RKO (cell line): Measurements from ENCODE around the gene FGD3.
"Not testable (repeated sequence)": the region's sequence is repeated elsewhere in the genome, so short reads cannot be mapped to it uniquely, and the experiment has no call there.

ENCODE experiments used
- DNase-seq: peaks from one replicate; pipeline ENCODE4 v3.0.0-alpha.2; 2016; ENCODE audit warnings: low spot score

Gene FGD3, protein sequence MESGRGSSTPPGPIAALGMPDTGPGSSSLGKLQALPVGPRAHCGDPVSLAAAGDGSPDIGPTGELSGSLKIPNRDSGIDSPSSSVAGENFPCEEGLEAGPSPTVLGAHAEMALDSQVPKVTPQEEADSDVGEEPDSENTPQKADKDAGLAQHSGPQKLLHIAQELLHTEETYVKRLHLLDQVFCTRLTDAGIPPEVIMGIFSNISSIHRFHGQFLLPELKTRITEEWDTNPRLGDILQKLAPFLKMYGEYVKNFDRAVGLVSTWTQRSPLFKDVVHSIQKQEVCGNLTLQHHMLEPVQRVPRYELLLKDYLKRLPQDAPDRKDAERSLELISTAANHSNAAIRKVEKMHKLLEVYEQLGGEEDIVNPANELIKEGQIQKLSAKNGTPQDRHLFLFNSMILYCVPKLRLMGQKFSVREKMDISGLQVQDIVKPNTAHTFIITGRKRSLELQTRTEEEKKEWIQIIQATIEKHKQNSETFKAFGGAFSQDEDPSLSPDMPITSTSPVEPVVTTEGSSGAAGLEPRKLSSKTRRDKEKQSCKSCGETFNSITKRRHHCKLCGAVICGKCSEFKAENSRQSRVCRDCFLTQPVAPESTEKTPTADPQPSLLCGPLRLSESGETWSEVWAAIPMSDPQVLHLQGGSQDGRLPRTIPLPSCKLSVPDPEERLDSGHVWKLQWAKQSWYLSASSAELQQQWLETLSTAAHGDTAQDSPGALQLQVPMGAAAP

GRCh38 chr9:92947268-92948037 lies at the start of gene FGD3:
Gene FGD3, plus strand, starts transcription at chr9:92947523. Its CDS starts 28,734 bp downstream, at chr9:92976257.
- DNase-seq, result no peak

DNA sequence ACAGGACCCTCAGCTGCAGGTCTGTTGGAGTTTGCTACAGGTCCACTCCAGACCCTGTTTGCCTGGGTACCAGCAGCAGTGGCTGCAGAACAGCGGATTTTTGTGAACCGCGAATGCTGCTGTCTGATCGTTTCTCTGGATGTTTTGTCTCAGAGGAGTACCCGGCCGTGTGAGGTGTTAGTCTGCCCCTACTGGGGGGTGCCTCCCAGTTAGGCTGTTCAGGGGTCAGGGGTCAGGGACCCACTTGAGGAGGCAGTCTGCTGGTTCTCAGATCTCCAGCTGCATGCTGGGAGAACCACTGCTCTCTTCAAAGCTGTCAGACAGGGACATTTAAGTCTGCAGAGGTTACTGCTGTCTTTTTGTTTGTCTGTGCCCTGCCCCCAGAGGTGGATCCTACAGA lies 42.2 kb upstream of the FGD3 start:
- not testable (repeated sequence) for DNase-seq

GRCh38 chr9:92911511-92912475 lies 35.5 kb upstream of the FGD3 start:
- DNase-seq, result no peak

GRCh38 chr9:92917176-92917800 lies 30.0 kb upstream of the FGD3 start:
- DNase-seq, result no peak

DNA sequence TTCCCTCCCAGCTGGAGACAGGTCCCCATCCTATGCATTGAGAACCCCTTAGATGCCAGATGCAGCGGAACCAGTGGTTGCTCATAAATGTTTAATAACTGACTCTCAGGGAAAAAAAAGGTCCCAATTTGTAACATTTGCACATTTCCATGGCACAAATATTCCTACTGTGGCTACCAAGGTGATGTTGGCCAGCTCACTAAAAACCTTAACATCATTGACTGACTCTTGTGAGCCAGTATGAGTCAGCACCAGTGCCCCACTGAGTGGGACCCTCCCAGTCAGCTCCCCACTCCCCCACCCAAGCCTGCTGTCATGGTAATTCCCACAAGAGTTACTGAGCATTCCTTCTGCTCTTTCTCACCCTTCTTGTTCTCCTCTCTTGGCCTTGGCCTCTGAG lies 26.9 kb upstream of the FGD3 start:
- DNase-seq, result no peak

GRCh38 chr9:92931606-92932005 lies 15.7 kb upstream of the FGD3 start:
- DNase-seq, result no peak

DNA sequence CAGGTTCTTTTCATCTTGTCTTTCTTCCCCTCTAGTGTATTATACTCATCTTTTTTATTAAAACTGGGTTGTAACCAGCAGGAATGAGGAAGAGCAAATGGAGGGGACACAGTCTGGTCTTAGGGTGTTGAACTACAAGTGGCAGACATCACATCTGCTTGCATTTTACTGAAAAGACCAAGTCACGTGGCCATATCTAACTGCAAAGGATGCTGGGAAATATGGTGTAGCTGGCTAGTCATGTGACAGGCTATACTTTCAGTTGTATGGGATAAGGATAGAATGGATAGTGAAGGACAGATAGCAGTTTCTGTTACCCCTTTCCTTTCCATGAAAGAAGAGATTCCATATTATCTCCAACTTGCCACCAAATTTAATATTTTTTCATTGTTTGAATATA lies 13.0 kb upstream of the FGD3 start:
- peak; percentile 21 for DNase-seq

- no peak for DNase-seq
Measured at GRCh38 chr9:92938025-92938424, 9.3 kb upstream of the FGD3 start.

DNA sequence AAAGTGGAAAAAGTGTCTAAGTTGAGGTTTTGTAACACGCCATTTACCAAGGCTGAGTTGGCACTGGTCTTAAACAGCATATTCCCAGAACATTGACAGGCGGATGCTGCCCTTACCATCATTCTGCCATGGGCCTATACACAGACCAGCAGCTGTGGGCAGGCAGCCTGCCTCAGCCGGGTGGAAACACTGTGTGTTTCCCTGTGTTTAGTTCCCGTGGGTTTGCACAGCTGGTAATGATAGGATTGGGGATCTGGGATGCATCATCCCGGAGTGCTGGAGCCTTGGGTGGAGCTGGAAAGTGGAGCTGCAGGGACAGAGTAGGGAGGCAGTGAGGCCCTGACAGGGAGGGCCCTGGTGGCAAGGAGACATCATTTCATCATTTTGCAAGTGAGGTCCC lies 5.5 kb upstream of the FGD3 start:
- DNase-seq, result no peak

GRCh38 chr9:92942688-92943616 lies 4.4 kb upstream of the FGD3 start:
- no peak for DNase-seq

- DNase-seq, result no peak
Measured at GRCh38 chr9:92944921-92945320, 2.4 kb upstream of the FGD3 start.

DNA sequence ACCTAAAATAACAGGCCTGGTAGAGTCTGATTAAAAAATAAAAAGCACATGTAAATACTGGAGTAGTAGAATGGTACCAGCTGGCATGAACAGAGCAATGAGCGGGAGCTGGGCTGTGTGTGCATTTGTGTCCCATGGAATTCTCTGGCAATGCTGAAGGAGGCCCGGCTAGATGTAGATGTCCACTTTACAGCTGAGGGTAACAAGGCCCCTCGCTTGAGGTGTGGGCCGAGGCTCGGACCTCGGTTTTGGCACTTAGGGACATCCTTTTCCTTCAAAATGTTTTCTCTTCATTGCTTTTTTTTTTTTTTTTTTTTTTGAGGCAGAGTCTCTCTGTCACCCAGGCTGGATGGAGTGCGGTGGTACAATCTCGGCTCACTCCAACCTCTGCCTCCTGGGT lies 1.5 kb upstream of the FGD3 start:
- DNase-seq, result no peak

DNA sequence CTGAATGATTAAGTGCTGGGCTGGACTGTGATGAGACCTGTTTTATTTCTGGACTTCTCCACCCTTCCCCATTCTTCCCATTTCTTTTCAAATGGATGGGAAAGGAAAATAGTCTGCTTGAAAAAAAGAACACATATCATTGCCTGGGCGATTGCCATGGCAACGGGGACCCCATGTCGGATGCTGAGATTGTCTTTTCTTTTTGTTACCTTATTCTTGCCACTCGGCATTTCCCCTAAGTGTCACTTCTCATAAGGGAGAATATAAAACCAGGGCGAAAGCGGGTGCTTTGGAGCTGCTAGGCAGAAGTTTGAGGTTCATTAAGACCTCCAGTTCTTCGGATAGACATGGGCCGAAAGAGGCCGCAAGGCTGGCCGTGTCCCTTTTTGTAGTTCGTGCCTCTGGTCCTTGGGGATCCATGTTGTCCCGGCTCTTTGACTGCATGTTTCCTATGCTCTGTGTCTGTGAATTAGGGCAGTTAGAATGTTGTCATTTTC lies 763 bp downstream of the FGD3 start:
- no peak for DNase-seq

GRCh38 chr9:92948632-92949031 lies 1.3 kb downstream of the FGD3 start:
- no peak for DNase-seq

DNA sequence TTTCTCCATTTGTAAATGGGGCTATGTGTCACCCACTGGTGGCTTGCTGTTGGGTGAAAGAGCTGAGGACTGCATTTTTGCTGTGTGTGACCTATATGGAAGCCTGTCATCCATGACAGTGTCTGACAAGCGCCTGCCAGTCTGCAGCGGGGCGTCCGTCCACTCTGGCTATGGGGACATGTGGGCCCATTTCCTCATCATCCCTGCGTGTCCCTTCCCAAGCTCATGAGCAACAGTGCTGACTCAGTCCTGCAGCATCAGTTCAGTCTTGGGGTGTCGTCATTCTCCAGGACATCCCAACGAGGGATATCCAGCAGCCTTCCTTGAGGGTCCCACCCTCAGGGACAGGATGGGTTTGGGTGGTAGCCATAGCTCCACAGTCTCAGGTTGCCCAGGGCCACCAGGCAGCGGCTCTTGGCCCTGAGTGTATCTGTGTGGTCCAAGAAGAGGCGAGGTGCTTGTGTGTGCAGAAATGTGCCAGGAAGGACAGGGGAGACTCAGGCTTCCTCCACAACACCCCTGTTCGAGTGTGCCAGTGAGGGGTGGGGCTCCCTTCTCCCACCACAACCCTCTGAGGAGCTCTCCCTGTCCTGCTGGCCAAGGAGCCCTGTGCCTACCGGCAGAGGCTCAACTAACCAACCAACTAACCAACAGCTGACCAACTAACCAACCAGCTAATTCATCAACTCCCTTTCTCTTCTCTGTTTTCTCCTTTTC lies 2.1 kb downstream of the FGD3 start:
- peak; percentile 49 for DNase-seq

GRCh38 chr9:92950359-92950955 lies 3.1 kb downstream of the FGD3 start:
- DNase-seq, result no peak

DNA sequence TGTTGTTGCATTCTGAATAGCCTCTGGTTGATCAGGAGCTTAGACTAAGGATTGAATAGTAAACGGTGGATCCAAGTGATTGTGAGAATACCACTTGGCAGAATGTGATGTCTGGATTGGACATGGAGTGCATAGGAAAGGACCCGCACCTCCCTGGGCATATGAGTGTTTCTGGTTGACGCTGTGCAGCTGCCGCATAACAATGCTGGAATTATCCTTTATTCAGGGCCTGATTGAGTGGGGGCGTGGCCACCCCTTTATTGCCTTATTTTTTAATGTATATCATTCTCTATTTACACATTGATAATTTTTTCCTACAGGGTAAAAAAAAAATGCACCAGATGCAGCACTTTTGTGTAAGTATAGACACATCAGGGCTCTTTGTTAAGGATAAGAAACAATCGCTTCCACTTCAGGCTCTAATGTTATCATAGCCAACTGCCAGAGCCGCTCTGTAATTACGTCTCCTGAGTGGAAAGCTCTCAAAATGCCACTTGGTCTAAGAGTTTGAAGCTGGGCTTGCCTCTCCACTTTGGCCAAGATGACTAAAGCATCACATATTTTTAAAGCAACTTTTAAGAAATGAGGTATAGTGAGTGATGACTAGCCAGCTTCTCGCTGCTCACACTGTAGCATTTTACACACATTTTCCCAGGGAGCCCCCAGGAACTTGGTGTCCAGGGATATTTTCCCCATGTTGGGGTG lies 5.7 kb downstream of the FGD3 start:
- no peak for DNase-seq
